H1 (cell line): Measurements from ENCODE around the gene GIT1. TPM values are rescaled to one million over a fixed set of nuclear protein-coding genes. Genes with fewer than 3 reads are reported as not detected.

Source experiments
- CTCF ChIA-PET: fragments of 300-600 bp; sonication (Branson Sonifier 250); formaldehyde crosslinking; loops from one replicate; lab custom pipeline; 2021; ENCODE audit not compliant: partially characterized antibody; lab: Charles Lee
- POLR2A ChIA-PET: fragments of 300-600 bp; sonication (Branson Sonifier 250); formaldehyde crosslinking; loops from one replicate; lab custom pipeline; 2021; ENCODE audit warnings: inconsistent platforms; ENCODE audit not compliant: partially characterized antibody; lab: Charles Lee
- DNase-seq, 2 experiments: peaks; one replicate each; pipeline versions ENCODE4 v3.0.0 to v3.0.0-alpha.2; 2010 to 2022; ENCODE audit warnings: low spot score in 2 of 2, low read depth in 1 of 2, mixed read lengths in 1 of 2
- FAIRE-seq: peaks from 2 replicates; lab custom pipeline; 2011; peaks lifted over from hg19 to GRCh38; lab: Jason Lieb, UNC
- H2AFZ ChIP-seq: 2 replicates; pipeline ENCODE4 v1.8.1; 2012; ENCODE audit warnings: low read length, inconsistent platforms
- H2AK5ac ChIP-seq: 2 replicates; pipeline ENCODE4 v1.6.1; 2013; ENCODE audit warnings: low read depth, low read length
- H2BK120ac ChIP-seq: replicated peaks from 2 replicates; pipeline ENCODE3; 2013; ENCODE audit warnings: low read depth, low read length, inconsistent platforms
- H2BK12ac ChIP-seq: 2 replicates; pipeline ENCODE4 v1.6.1; 2013; ENCODE audit warnings: low read depth, low read length
- H2BK15ac ChIP-seq: 2 replicates; pipeline ENCODE4 v1.6.1; 2013; ENCODE audit warnings: low read length
- H2BK20ac ChIP-seq: 2 replicates; pipeline ENCODE4 v1.6.1; 2013; ENCODE audit warnings: low read length
- H2BK5ac ChIP-seq: 2 replicates; pipeline ENCODE4 v1.6.1; 2013; ENCODE audit warnings: low read depth, low read length
- H3K14ac ChIP-seq: 2 replicates; pipeline ENCODE4 v1.6.1; 2013; ENCODE audit warnings: inconsistent platforms; ENCODE audit not compliant: insufficient read length
- H3K18ac ChIP-seq: 2 replicates; pipeline ENCODE4 v1.6.1; 2013; ENCODE audit warnings: low read length; ENCODE audit errors: extremely low read depth
- H3K23ac ChIP-seq: 2 replicates; pipeline ENCODE4 v1.6.1; 2013; ENCODE audit warnings: inconsistent platforms; ENCODE audit not compliant: insufficient read length
- H3K23me2 ChIP-seq: 2 replicates; pipeline ENCODE4 v1.6.1; 2013; ENCODE audit warnings: low read depth, low read length
- H3K27ac ChIP-seq: 2 replicates; pipeline ENCODE4 v1.6.1; 2011; ENCODE audit warnings: low read depth, low read length, inconsistent platforms
- H3K27me3 ChIP-seq, 4 experiments: replicated peaks in 1 of 4; 1 replicate in 1 of 4; 2 replicates in 3 of 4; pipeline versions ENCODE4 v1.6.1 to v1.8.1; 2011 to 2013; ENCODE audit warnings: low read length in 3 of 4, mild to moderate bottlenecking in 3 of 4, inconsistent platforms in 2 of 4, mixed read lengths in 2 of 4, moderate library complexity in 1 of 4; ENCODE audit not compliant: control insufficient read depth in 3 of 4, insufficient read depth in 3 of 4; ENCODE audit errors: extremely low read depth in 1 of 4
- H3K36me3 ChIP-seq, 4 experiments: 2 replicates each; pipeline versions ENCODE4 v1.6.1 to v1.8.1; 2011 to 2013; ENCODE audit warnings: mild to moderate bottlenecking in 4 of 4, low read length in 3 of 4, moderate library complexity in 2 of 4, control low read depth in 1 of 4, inconsistent platforms in 1 of 4; ENCODE audit not compliant: insufficient read depth in 4 of 4, control insufficient read depth in 2 of 4
- H3K4ac ChIP-seq: replicated peaks from 2 replicates; pipeline ENCODE3; 2013; ENCODE audit warnings: low read length, low read depth, mixed read lengths, inconsistent platforms; ENCODE audit not compliant: insufficient read length
- H3K4me1 ChIP-seq, 4 experiments: replicated peaks in 1 of 4; 1 replicate in 1 of 4; 2 replicates in 3 of 4; pipeline versions ENCODE4 v1.6.1 to v1.8.1; 2011 to 2013; ENCODE audit warnings: low read length in 3 of 4, inconsistent platforms in 2 of 4, mixed read lengths in 1 of 4; ENCODE audit not compliant: insufficient read depth in 4 of 4, control insufficient read depth in 3 of 4
- H3K4me2 ChIP-seq, 2 experiments: 2 replicates each; pipeline versions ENCODE4 v1.6.1 to v1.8.1; 2011 to 2013; ENCODE audit warnings: low read depth in 2 of 2, low read length in 2 of 2, control low read depth in 1 of 2, inconsistent platforms in 1 of 2, mild to moderate bottlenecking in 1 of 2; ENCODE audit not compliant: insufficient read depth in 1 of 2
- H3K4me3 ChIP-seq, 4 experiments: fragments of 200-600, 300-600 bp in 1 of 4; sonication (generic), shearing (Covaris generic), sonication (Bioruptor Twin) in 1 of 4; 2 replicates each; pipeline versions ENCODE4 v1.5.1 to v1.8.1; 2011 to 2016; ENCODE audit warnings: low read length in 4 of 4, low read depth in 3 of 4, control low read depth in 2 of 4, inconsistent platforms in 2 of 4, mild to moderate bottlenecking in 2 of 4, mixed read lengths in 1 of 4, moderate library complexity in 1 of 4; ENCODE audit not compliant: insufficient read depth in 2 of 4; ENCODE audit errors: extremely low read depth in 1 of 4
- H3K56ac ChIP-seq: replicated peaks from 2 replicates; pipeline ENCODE3; 2013; ENCODE audit warnings: low read depth, mild to moderate bottlenecking, mixed read lengths, low read length, inconsistent platforms; ENCODE audit not compliant: insufficient read length
- H3K79me1 ChIP-seq: 2 replicates; pipeline ENCODE4 v1.6.1; 2013; ENCODE audit warnings: low read depth, low read length, control low read depth
- H3K79me2 ChIP-seq, 2 experiments: 2 replicates each; pipeline versions ENCODE4 v1.6.1 to v1.8.1; 2012 to 2013; ENCODE audit warnings: low read length in 2 of 2, mild to moderate bottlenecking in 2 of 2, inconsistent platforms in 1 of 2; ENCODE audit not compliant: insufficient read depth in 2 of 2, control insufficient read depth in 1 of 2
- H3K9ac ChIP-seq, 4 experiments: replicated peaks in 1 of 4; 1 replicate in 1 of 4; 2 replicates in 3 of 4; pipeline versions ENCODE4 v1.6.1 to v1.8.1; 2011 to 2013; ENCODE audit warnings: low read depth in 3 of 4, low read length in 3 of 4, control low read depth in 2 of 4, mild to moderate bottlenecking in 2 of 4, moderate library complexity in 2 of 4, inconsistent platforms in 1 of 4; ENCODE audit errors: extremely low read depth in 1 of 4
- H3K9me3 ChIP-seq, 2 experiments: 2 replicates each; pipeline versions ENCODE4 v1.6.1 to v1.8.1; 2012 to 2013; ENCODE audit warnings: mild to moderate bottlenecking in 2 of 2, moderate library complexity in 2 of 2, control low read depth in 1 of 2, inconsistent platforms in 1 of 2, low read depth in 1 of 2, low read length in 1 of 2, mixed read lengths in 1 of 2; ENCODE audit not compliant: insufficient read depth in 2 of 2
- H4K20me1 ChIP-seq, 2 experiments: replicated peaks in 1 of 2; 2 replicates each; pipeline versions ENCODE3 to v1.8.1; 2011 to 2013; ENCODE audit warnings: inconsistent platforms in 2 of 2, low read length in 2 of 2, mild to moderate bottlenecking in 1 of 2; ENCODE audit not compliant: insufficient read depth in 2 of 2, control insufficient read depth in 1 of 2
- H4K5ac ChIP-seq: 2 replicates; pipeline ENCODE4 v1.6.1; 2013; ENCODE audit warnings: low read length, low read depth, mixed read lengths, inconsistent platforms; ENCODE audit not compliant: insufficient read length
- H4K8ac ChIP-seq: 2 replicates; pipeline ENCODE4 v1.8.0; 2013; ENCODE audit warnings: mild to moderate bottlenecking, moderate library complexity, low read length, inconsistent platforms; ENCODE audit not compliant: insufficient read depth; ENCODE audit errors: extremely low read depth
- H4K91ac ChIP-seq: replicated peaks from 2 replicates; pipeline ENCODE3; 2013; ENCODE audit warnings: low read length, mixed read lengths, inconsistent platforms; ENCODE audit not compliant: insufficient read length
- CBX5 ChIP-seq: fragments of 300-800, 300-1000 bp; sonication (generic); IDR thresholded peaks from 2 replicates; pipeline ENCODE4 v1.7.1; 2016; ENCODE audit warnings: antibody characterized with exemption, low read length, low read depth
- EZH2 ChIP-seq: fragments of 200-600 bp; sonication (generic); IDR thresholded peaks from 2 replicates; pipeline ENCODE4 v1.7.1; 2012; ENCODE audit warnings: low read depth, mild to moderate bottlenecking, moderate library complexity, low read length, inconsistent platforms; ENCODE audit not compliant: severe bottlenecking
- GTF2F1 ChIP-seq: IDR thresholded peaks from 2 replicates; pipeline ENCODE4 v1.6.1; 2012; ENCODE audit warnings: low read depth, low read length, improper control_type of control experiment, borderline replicate concordance
- KDM1A ChIP-seq: fragments of 200-600, 300-600 bp; sonication (generic); IDR thresholded peaks from 2 replicates; pipeline ENCODE4 v1.7.1; 2016; ENCODE audit warnings: mild to moderate bottlenecking, low read length, borderline replicate concordance
- NANOG ChIP-seq: IDR thresholded peaks from 2 replicates; pipeline ENCODE4 v1.6.1; 2011; ENCODE audit warnings: low read length, low read depth, mild to moderate bottlenecking, inconsistent platforms; ENCODE audit not compliant: insufficient read depth, poor library complexity, severe bottlenecking
- NRF1 ChIP-seq: IDR thresholded peaks from 2 replicates; pipeline ENCODE4 v1.6.1; 2011; ENCODE audit warnings: mild to moderate bottlenecking, low read depth, low read length, improper control_type of control experiment
- RBBP5 ChIP-seq: IDR thresholded peaks from 2 replicates; pipeline ENCODE4 v1.7.1; 2012; ENCODE audit warnings: low read depth, mild to moderate bottlenecking, inconsistent platforms, low read length, moderate library complexity, borderline replicate concordance
- RNF2 ChIP-seq: fragments of 200-900, 300-1000 bp; sonication (generic); IDR thresholded peaks from 2 replicates; pipeline ENCODE4 v1.7.1; 2016; ENCODE audit warnings: borderline replicate concordance, low read depth, mild to moderate bottlenecking, antibody characterized with exemption, low read length; ENCODE audit not compliant: poor library complexity, severe bottlenecking; ENCODE audit errors: missing control alignments
- SIRT6 ChIP-seq: IDR thresholded peaks from one replicate; pipeline ENCODE4 v1.7.1; 2012; ENCODE audit warnings: low read length, inconsistent platforms
- SP2 ChIP-seq: IDR thresholded peaks from 2 replicates; pipeline ENCODE4 v1.6.1; 2012; ENCODE audit warnings: mild to moderate bottlenecking, low read length, inconsistent platforms
- TEAD4 ChIP-seq: IDR thresholded peaks from 2 replicates; pipeline ENCODE4 v1.6.1; 2012; ENCODE audit warnings: low read depth, low read length, inconsistent platforms, mixed read lengths
- WGBS, 2 experiments: shearing (Covaris generic) in 1 of 2; methylation state at CpG; one replicate each; pipeline versions ENCODE4 v1.1.6 to v1.1.7; 2013 to 2015; ENCODE audit warnings: low lambda C conversion rate in 2 of 2, mixed read lengths in 2 of 2, inconsistent platforms in 1 of 2, low coverage in 1 of 2, missing lambda C conversion rate in 1 of 2; ENCODE audit not compliant: insufficient replicate concordance in 2 of 2, insufficient coverage in 1 of 2, insufficient read length in 1 of 2; ENCODE audit errors: extremely low coverage in 1 of 2, missing lambda C conversion rate in 1 of 2; 5-methylcytosine and 5-hydroxymethylcytosine counted together
- polyA plus RNA-seq, 7 experiments: library from polyadenylated mRNA; depleted of rRNA in 3 of 7; stranded (reverse) in 5 of 7; unstranded in 2 of 7; fragments of >200 nt in 5 of 7; fragments of 200-250 nt in 2 of 7; gene quantifications; 1 replicate in 5 of 7; 2 replicates in 1 of 7; 4 replicates in 1 of 7; pipeline versions ENCODE4 v1.2.1 to v1.2.3, GENCODE V29; 2011 to 2013; ENCODE audit warnings: missing spikeins in 2 of 7, mixed read lengths in 2 of 7
- total RNA-seq: library from RNA; stranded (reverse); fragmentation: NEBNext Ultra II Directional; extraction: Animal tissue kit (Norgen Biotek cat#: 25700); gene quantifications from 2 replicates; pipeline ENCODE4 v1.2.1, GENCODE V29; 2021
- TF ChIP-seq, protein P1 (sequence below): IDR thresholded peaks from 2 replicates; pipeline ENCODE4 v1.6.1; 2011; ENCODE audit warnings: low read length, improper control_type of control experiment

GIT1 gene
- total and polyA plus RNA-seq, 2 of the 8 experiments (the other 6 are each of a cell fraction or from before 2014, with no cell fraction given) = 62.4 to 63.0 TPM

DNA sequence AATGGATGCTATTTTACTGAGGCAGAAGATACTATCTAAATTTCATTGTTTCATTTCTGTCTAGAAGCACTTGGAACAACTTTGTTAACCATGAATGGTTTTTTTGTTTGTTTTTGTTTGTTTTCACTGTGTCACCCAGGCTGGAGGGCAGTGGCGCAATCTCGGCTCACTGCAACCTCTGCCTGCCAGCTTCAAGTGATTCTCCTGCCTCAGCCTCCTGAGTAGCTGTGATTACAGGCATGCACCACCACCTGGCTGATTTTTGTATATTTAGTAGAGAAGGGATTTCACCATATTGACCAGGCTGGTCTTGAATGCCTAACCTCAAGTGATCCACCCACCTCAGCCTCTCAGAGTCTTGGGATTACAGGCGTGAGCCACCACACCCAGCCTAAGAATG lies 63.1 kb downstream of the GIT1 start:
- H2BK120ac ChIP-seq = no peak overlapping the region
- ChIA-PET POLR2A (no interaction called here), CTCF (interaction anchor here (1.8 to 2.7 kb wide), 2 partner anchors 10 to 156 kb away, joined by 6 to 23 read pairs; no protein-coding TSS in a partner anchor)
- FAIRE-seq = no peak
- no peak overlapping the region for H2BK5ac ChIP-seq
- no peaks in the 10 kb centered on the region for H3K4me1 ChIP-seq
- H3K4ac ChIP-seq = no peak overlapping the region
- no peak overlapping the region for H3K14ac ChIP-seq
- H3K56ac ChIP-seq = no peak overlapping the region
- H2AK5ac ChIP-seq = no peak overlapping the region
- no peak overlapping the region for H4K8ac ChIP-seq
- no peak overlapping the region for H3K4me3 ChIP-seq
- H3K9ac ChIP-seq = no peak overlapping the region
- H3K4me2 ChIP-seq = no peak overlapping the region
- no peak overlapping the region for H2BK12ac ChIP-seq
- H3K27ac ChIP-seq = no peak overlapping the region
- H3K23me2 ChIP-seq = no peaks in the 10 kb centered on the region
- peaks cover 3 to 49% (median 19%) of the 10 kb centered on the region in 4 experiments; a peak in 6 of 8 replicates for H3K36me3 ChIP-seq
- no peak overlapping the region for H3K18ac ChIP-seq
- no peaks in the 10 kb centered on the region for H4K20me1 ChIP-seq
- H3K9me3 ChIP-seq = no peaks in the 10 kb centered on the region
- H4K5ac ChIP-seq = no peak overlapping the region
- WGBS, 2 experiments = 95% methylated on average over 3 of the region's 3 CpGs; no CpG with 5 or more reads in 1 of the 2 experiments
- no peak for DNase-seq
- H3K79me2 ChIP-seq = no peaks in the 10 kb centered on the region
- no peak overlapping the region for H2BK20ac ChIP-seq
- no peaks in the 10 kb centered on the region for H3K27me3 ChIP-seq
- no peak overlapping the region for H3K23ac ChIP-seq
- no peak overlapping the region for H2BK15ac ChIP-seq
- H4K91ac ChIP-seq = no peak overlapping the region
- H2AFZ ChIP-seq = no peak overlapping the region
- no peaks in the 10 kb centered on the region for H3K79me1 ChIP-seq
- no peak for TF ChIP-seq RBBP5
- no peak for TF ChIP-seq RNF2
- TF ChIP-seq NANOG = no peak
- no peak for TF ChIP-seq SP2
- no peak for TF ChIP-seq TEAD4
- TF ChIP-seq, protein P1, sequence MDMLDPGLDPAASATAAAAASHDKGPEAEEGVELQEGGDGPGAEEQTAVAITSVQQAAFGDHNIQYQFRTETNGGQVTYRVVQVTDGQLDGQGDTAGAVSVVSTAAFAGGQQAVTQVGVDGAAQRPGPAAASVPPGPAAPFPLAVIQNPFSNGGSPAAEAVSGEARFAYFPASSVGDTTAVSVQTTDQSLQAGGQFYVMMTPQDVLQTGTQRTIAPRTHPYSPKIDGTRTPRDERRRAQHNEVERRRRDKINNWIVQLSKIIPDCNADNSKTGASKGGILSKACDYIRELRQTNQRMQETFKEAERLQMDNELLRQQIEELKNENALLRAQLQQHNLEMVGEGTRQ = no peak
- TF ChIP-seq SIRT6 = no peak
- TF ChIP-seq CBX5 = no peak
- no peak for TF ChIP-seq KDM1A
- no peak for TF ChIP-seq NRF1
- no peak for TF ChIP-seq EZH2
- TF ChIP-seq GTF2F1 = no peak
